OCI-LY1 (cell line): ENCODE data around the gene PSPN.
A peak's percentile ranks its signal among the peaks of the same experiment; 100 is the strongest.

ENCODE experiments used
- H2AFZ ChIP-seq: fragments of 200-600 bp; sonication (generic), shearing (Covaris generic); 2 replicates; pipeline ENCODE4 v1.6.0; 2014; ENCODE audit warnings: antibody characterized with exemption, mild to moderate bottlenecking, low read length
- H3F3A ChIP-seq: fragments of 200-600 bp; sonication (generic), shearing (Covaris generic); 2 replicates; pipeline ENCODE4 v1.6.0; 2014; ENCODE audit warnings: mild to moderate bottlenecking, antibody characterized with exemption, low read length, moderate library complexity; ENCODE audit not compliant: insufficient read depth
- H3K27ac ChIP-seq: fragments of 200-600 bp; sonication (generic); 2 replicates; pipeline ENCODE4 v1.5.1; 2014; ENCODE audit warnings: low read length, mixed run types, mild to moderate bottlenecking, low read depth; ENCODE audit not compliant: poor library complexity, severe bottlenecking
- H3K27me3 ChIP-seq: fragments of 200-600 bp; sonication (generic); 2 replicates; pipeline ENCODE4 v1.6.0; 2014; ENCODE audit warnings: antibody characterized with exemption, mild to moderate bottlenecking, low read length, moderate library complexity; ENCODE audit not compliant: insufficient read depth
- H3K36me3 ChIP-seq: fragments of 200-600 bp; sonication (generic); 2 replicates; pipeline ENCODE4 v1.6.1; 2014; ENCODE audit warnings: mild to moderate bottlenecking, antibody characterized with exemption, low read length, moderate library complexity, mixed read lengths; ENCODE audit not compliant: insufficient read depth
- H3K4me1 ChIP-seq: fragments of 200-600 bp; sonication (generic); 2 replicates; pipeline ENCODE4 v1.5.1; 2014; ENCODE audit warnings: mild to moderate bottlenecking, low read length, moderate library complexity; ENCODE audit not compliant: insufficient read depth, severe bottlenecking
- H3K4me2 ChIP-seq: fragments of 200-600 bp; sonication (generic), shearing (Covaris generic); 2 replicates; pipeline ENCODE4 v1.6.1; 2014; ENCODE audit warnings: low read length
- H3K4me3 ChIP-seq: fragments of 200-600 bp; sonication (generic); 2 replicates; pipeline ENCODE4 v1.5.1; 2014; ENCODE audit warnings: low read length, low read depth, mild to moderate bottlenecking, mixed read lengths; ENCODE audit not compliant: poor library complexity, severe bottlenecking
- H3K79me2 ChIP-seq: fragments of 200-600 bp; shearing (Covaris generic); 2 replicates; pipeline ENCODE4 v1.6.1; 2016; ENCODE audit warnings: mixed run types, low read length, mixed read lengths; ENCODE audit not compliant: insufficient read depth
- H3K9ac ChIP-seq: fragments of 200-600 bp; sonication (generic), shearing (Covaris generic); 2 replicates; pipeline ENCODE4 v1.6.1; 2014; ENCODE audit warnings: mild to moderate bottlenecking, low read length, mixed read lengths
- H3K9me2 ChIP-seq: fragments of 200-600 bp; sonication (generic), shearing (Covaris generic); 2 replicates; pipeline ENCODE4 v1.6.1; 2014; ENCODE audit warnings: low read depth, mild to moderate bottlenecking, low read length, mixed read lengths
- H3K9me3 ChIP-seq: fragments of 200-600 bp; shearing (Covaris generic); 2 replicates; pipeline ENCODE4 v1.6.1; 2014; ENCODE audit warnings: low read length, mixed read lengths
- H4K20me1 ChIP-seq: fragments of 200-600 bp; sonication (generic), shearing (Covaris generic); 2 replicates; pipeline ENCODE4 v1.6.0; 2016; ENCODE audit warnings: mild to moderate bottlenecking, low read length; ENCODE audit not compliant: insufficient read depth
- CTCF ChIP-seq: fragments of 200-600 bp; sonication (generic), shearing (Covaris generic); IDR thresholded peaks from 2 replicates; pipeline ENCODE4 v1.5.1; 2017; ENCODE audit warnings: mild to moderate bottlenecking, antibody characterized with exemption, low read length, moderate library complexity, mixed read lengths
- EZH2 ChIP-seq: fragments of 200-600 bp; sonication (generic), shearing (Covaris generic); IDR thresholded peaks from 2 replicates; pipeline ENCODE4 v1.8.0; 2017; ENCODE audit warnings: borderline replicate concordance, mixed run types, mild to moderate bottlenecking, antibody characterized with exemption, low read length, moderate library complexity, mixed read lengths

The PSPN gene, protein sequence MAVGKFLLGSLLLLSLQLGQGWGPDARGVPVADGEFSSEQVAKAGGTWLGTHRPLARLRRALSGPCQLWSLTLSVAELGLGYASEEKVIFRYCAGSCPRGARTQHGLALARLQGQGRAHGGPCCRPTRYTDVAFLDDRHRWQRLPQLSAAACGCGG

DNA sequence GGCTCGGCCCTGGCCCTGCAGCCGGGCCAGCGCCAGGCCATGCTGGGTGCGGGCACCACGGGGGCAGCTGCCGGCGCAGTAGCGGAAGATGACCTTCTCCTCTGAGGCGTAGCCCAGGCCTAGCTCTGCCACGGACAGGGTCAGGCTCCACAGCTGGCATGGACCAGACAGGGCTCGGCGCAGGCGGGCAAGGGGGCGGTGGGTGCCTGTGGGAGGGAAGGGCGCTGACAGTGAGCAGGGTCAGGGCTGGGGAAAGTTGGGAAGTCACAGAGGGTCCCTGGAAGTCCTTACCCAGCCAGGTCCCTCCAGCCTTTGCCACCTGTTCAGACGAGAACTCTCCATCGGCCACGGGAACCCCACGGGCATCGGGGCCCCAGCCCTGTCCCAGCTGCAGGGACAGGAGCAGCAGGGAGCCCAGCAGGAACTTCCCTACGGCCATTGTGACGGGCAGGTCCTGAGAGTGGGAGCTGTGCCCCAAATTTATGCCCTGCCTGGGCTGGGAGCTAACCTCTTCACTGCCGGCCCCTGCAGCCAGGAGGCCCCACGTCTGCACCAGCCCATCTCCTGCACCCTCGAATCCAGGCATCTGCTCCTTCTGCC is at the start of gene PSPN:
PSPN (minus strand) TSS at position 523 of the 600 bp plus-strand sequence; CDS start at position 439, 84 bp downstream.
- TF ChIP-seq EZH2: no peak
- no peak for TF ChIP-seq CTCF
- Histone ChIP-seq H3K9me3 (no peaks in the 10 kb centered on the region), H3K4me3 (no peak within 1 kb of the TSS), H2AFZ (no peak within 1 kb of the TSS), H3K9me2 (no peaks in the 10 kb centered on the region), H3K4me2 (no peak within 1 kb of the TSS), H3K36me3 (peaks cover 25% of the 10 kb centered on the region), H3K9ac (no peak within 1 kb of the TSS), H3F3A (no peaks in the 10 kb centered on the region), H3K4me1 (peaks cover 19% of the 10 kb centered on the region), H3K27ac (no peak within 1 kb of the TSS), H3K27me3 (no peaks in the 10 kb centered on the region), H4K20me1 (no peaks in the 10 kb centered on the region), H3K79me2 (no peaks in the 10 kb centered on the region)

DNA sequence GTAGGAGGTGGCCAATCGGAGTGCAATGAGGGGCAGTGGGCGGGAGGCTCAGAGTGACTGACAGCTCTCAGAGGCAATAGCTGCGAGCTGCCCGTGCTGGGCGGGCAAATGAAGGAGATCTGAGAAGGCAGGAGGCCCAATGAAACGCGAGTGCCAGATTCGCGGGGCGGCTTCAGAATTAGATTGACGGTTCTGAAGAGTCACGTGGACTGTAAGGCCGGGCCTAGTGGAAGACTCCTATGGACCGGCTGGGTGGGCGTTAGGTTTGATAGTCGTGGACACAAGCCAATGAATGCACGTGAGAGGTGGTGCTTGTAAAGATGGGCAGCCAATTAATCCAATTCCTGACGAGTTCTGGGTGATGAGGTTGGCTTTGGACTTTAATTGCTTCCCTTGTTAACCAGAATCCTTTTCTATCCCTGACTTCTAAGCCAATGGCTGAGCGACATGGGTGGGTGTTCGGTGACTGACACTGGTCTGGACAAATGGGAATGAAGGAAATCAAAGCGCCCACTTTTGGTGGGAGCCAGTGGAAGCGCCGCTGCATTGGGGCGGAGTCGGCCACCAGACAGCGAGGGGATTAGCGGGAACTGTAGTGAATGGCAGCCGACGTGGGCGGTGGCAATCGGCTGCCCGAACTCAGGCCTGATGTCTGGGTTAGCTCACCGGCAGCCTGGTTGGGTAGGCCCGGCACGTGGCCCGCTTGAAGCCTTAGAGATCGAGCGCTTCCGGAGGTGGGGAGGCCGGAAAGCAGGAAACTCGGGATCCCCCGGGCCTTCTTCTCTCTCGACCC is 49.4 kb upstream of the PSPN start:
- Histone ChIP-seq H3K9me2 (no peaks in the 10 kb centered on the region), H3K79me2 (peaks cover 38% of the 10 kb centered on the region), H2AFZ (no peak overlapping the region), H3K9ac (no peak overlapping the region), H4K20me1 (no peaks in the 10 kb centered on the region), H3K4me3 (peak overlapping the region; percentile 23), H3K27me3 (no peaks in the 10 kb centered on the region), H3F3A (no peaks in the 10 kb centered on the region), H3K9me3 (no peaks in the 10 kb centered on the region), H3K27ac (peak overlapping the region; percentile 71), H3K4me2 (peak overlapping the region; percentile 25; the same call in 1 of the 2 replicates), H3K4me1 (peaks cover 23% of the 10 kb centered on the region), H3K36me3 (peaks cover 36% of the 10 kb centered on the region)
- no peak for TF ChIP-seq CTCF
- no peak for TF ChIP-seq EZH2

GRCh38 chr19:6424195-6424938 is 48.6 kb upstream of the PSPN start, which contains the start of gene KHSRP:
Gene KHSRP (minus strand): TSS chr19:6424811. CDS start chr19:6424701, 110 bp downstream.
- peak within 1 kb of the TSS; percentile 71 for H3K27ac ChIP-seq
- H2AFZ ChIP-seq: no peak within 1 kb of the TSS
- TF ChIP-seq EZH2 (no peak), CTCF (no peak)
- no peaks in the 10 kb centered on the region for H3K9me3 ChIP-seq
- no peaks in the 10 kb centered on the region for H3K9me2 ChIP-seq
- H4K20me1 ChIP-seq: no peaks in the 10 kb centered on the region
- H3K4me1 ChIP-seq: peaks cover 23% of the 10 kb centered on the region
- peak within 1 kb of the TSS; percentile 94 for H3K4me3 ChIP-seq
- H3K4me2 ChIP-seq: peak within 1 kb of the TSS; percentile 86
- H3K27me3 ChIP-seq: no peaks in the 10 kb centered on the region
- no peaks in the 10 kb centered on the region for H3F3A ChIP-seq
- peaks cover 43% of the 10 kb centered on the region for H3K79me2 ChIP-seq
- peak within 1 kb of the TSS; percentile 86 for H3K9ac ChIP-seq
- peaks cover 43% of the 10 kb centered on the region for H3K36me3 ChIP-seq
